HepG2 (cell line): ENCODE data around the gene TSPYL1. TPM values are rescaled to one million over a fixed set of nuclear protein-coding genes. Genes with fewer than 3 reads are reported as not detected.

Experiments used
- AFF4 ChIP-seq: sonication (generic); formaldehyde crosslinking; IDR thresholded peaks from 2 replicates; pipeline ENCODE4 v1.4.0; 2020; ENCODE audit warnings: missing genetic modification reagents
- ARID2 ChIP-seq: sonication (generic); formaldehyde crosslinking; IDR thresholded peaks from 2 replicates; pipeline ENCODE4 v1.8.1; 2022; ENCODE audit warnings: mild to moderate bottlenecking, missing genetic modification reagents, borderline replicate concordance
- ATF3 ChIP-seq: sonication (generic); formaldehyde crosslinking; IDR thresholded peaks from 2 replicates; pipeline ENCODE4 v1.4.0; 2020; ENCODE audit warnings: missing genetic modification reagents
- CEBPB ChIP-seq: IDR thresholded peaks from 2 replicates; pipeline ENCODE4 v1.6.1; 2011; ENCODE audit warnings: low read depth, low read length, improper control_type of control experiment, borderline replicate concordance
- CREBL2 ChIP-seq: sonication (generic); formaldehyde crosslinking; IDR thresholded peaks from 2 replicates; pipeline ENCODE4 v1.8.1; 2023; ENCODE audit warnings: missing genetic modification reagents, mild to moderate bottlenecking, borderline replicate concordance
- ELF3 ChIP-seq: IDR thresholded peaks from 2 replicates; pipeline ENCODE4 v1.6.1; 2016; ENCODE audit warnings: missing genetic modification reagents, missing compliant biosample characterization
- IKZF1 ChIP-seq: fragments of 450-650 bp; IDR thresholded peaks from 2 replicates; pipeline ENCODE4 v1.7.1; 2016
- KDM3A ChIP-seq: IDR thresholded peaks from 2 replicates; pipeline ENCODE4 v1.6.1; 2018; ENCODE audit warnings: low read depth, missing compliant biosample characterization
- PAXIP1 ChIP-seq: sonication (generic); formaldehyde crosslinking; conservative IDR thresholded peaks from 2 replicates; pipeline ENCODE4 v1.4.0; 2020; ENCODE audit warnings: mild to moderate bottlenecking, missing genetic modification reagents, moderate library complexity
- PRMT3 ChIP-seq: sonication (generic); formaldehyde crosslinking; IDR thresholded peaks from 2 replicates; pipeline ENCODE4 v1.8.1; 2022; ENCODE audit warnings: low read depth, mild to moderate bottlenecking, moderate library complexity, missing genetic modification reagents, borderline replicate concordance
- SNAPC2 ChIP-seq: sonication (generic); formaldehyde crosslinking; IDR thresholded peaks from 2 replicates; pipeline ENCODE4 v1.8.1; 2022; ENCODE audit warnings: mild to moderate bottlenecking, missing genetic modification reagents
- ZBTB4 ChIP-seq: sonication (generic); formaldehyde crosslinking; IDR thresholded peaks from 2 replicates; pipeline ENCODE4 v1.4.0; 2020; ENCODE audit warnings: missing genetic modification reagents, mild to moderate bottlenecking, borderline replicate concordance
- ZNF740 ChIP-seq: sonication (generic); formaldehyde crosslinking; IDR thresholded peaks from 2 replicates; pipeline ENCODE4 v1.4.0; 2020; ENCODE audit warnings: missing genetic modification reagents
- polyA plus RNA-seq, 8 experiments: library from polyadenylated mRNA; depleted of rRNA in 3 of 8; stranded (reverse) in 7 of 8; unstranded in 1 of 8; fragments of >200 nt; fragmentation: Illumina TruSeq in 4 of 8; extraction: Trizol in 4 of 8; gene quantifications; 2 replicates each; pipeline versions ENCODE4 v1.2.1 to v1.2.3, GENCODE V29; 2011 to 2016; ENCODE audit warnings: low read depth in 4 of 8, missing spikeins in 1 of 8, mixed read lengths in 1 of 8; ENCODE audit not compliant: insufficient read depth in 1 of 8
- total RNA-seq, 5 experiments: library from RNA; depleted of rRNA; stranded (reverse); fragments of >200 nt; fragmentation: Illumina TruSeq; extraction: Trizol; gene quantifications; 2 replicates each; pipeline ENCODE4 v1.2.3, GENCODE V29; 2016; ENCODE audit warnings: low read depth in 1 of 5

TSPYL1 gene
- total and polyA plus RNA-seq, 2 of the 13 experiments (the other 11 are each of a cell fraction or from before 2014, with no cell fraction given): 28.3 to 93.0 TPM

- TF ChIP-seq AFF4 (no peak), CEBPB (peak; percentile 87), ZNF740 (CRISPR knock-in tag) (no peak), ATF3 (no peak), ARID2 (peak; percentile 43; the same call in 1 of the 2 replicates), ZBTB4 (CRISPR knock-in tag) (no peak), PAXIP1 (CRISPR knock-in tag) (peak; percentile 75), CREBL2 (CRISPR knock-in tag) (no peak), SNAPC2 (CRISPR knock-in tag) (no peak), ELF3 (0 out of 2 replicates have a peak, but pooled peaks have one; percentile 24), KDM3A (CRISPR knock-in tag) (no peak), IKZF1 (no peak), PRMT3 (CRISPR knock-in tag) (no peak)
These were observed 32.4 kb downstream of the TSPYL1 start (continued) for GRCh38 chr6:116247285-116247684.
